Measurements from ENCODE around the gene SPATA31C2. TPM values are rescaled to one million over a fixed set of nuclear protein-coding genes. Genes with fewer than 3 reads are reported as not detected.
"Not testable (repeated sequence)": the region's sequence is repeated elsewhere in the genome, so short reads cannot be mapped to it uniquely, and the experiment has no call there.

SPATA31C2 gene
- total RNA-seq: not detected

- ATAC-seq; DNase-seq (ENCODE audit: low spot score); H3K27me3 Mint-ChIP-seq; H3K36me3 Mint-ChIP-seq; H3K4me3 Mint-ChIP-seq; H3K4me1 Mint-ChIP-seq (ENCODE audit: low read depth in 2 of 2); H3K27ac Mint-ChIP-seq; H3K9me3 Mint-ChIP-seq: not testable (repeated sequence)
These were observed at the start of gene SPATA31C2 for GRCh38 chr9:88138375-88138774. TSS of gene SPATA31C2 (minus strand) at chr9:88138475. CDS start at chr9:88138446, 29 bp downstream.

- Mint-ChIP-seq H3K4me3 (no peak overlapping the region), H3K27ac (no peak overlapping the region), H3K27me3 (peaks cover 40 to 60% of the 10 kb centered on the region in 2 donors), H3K36me3 (peaks cover 4% of the 10 kb centered on the region), H3K4me1 (ENCODE audit: low read depth in 2 of 2) (peaks cover 3 to 5% of the 10 kb centered on the region in 2 donors), H3K9me3 (no peaks in the 10 kb centered on the region)
- DNase-seq (ENCODE audit: low spot score): no peak
- ATAC-seq: no peak
These were observed 49.4 kb upstream of the SPATA31C2 start for GRCh38 chr9:88187631-88188030.

- Mint-ChIP-seq H3K27ac (no peak overlapping the region), H3K9me3 (no peaks in the 10 kb centered on the region), H3K4me1 (ENCODE audit: low read depth in 2 of 2) (peaks cover 3 to 5% of the 10 kb centered on the region in 2 donors), H3K27me3 (peaks cover 38 to 59% of the 10 kb centered on the region in 2 donors), H3K36me3 (peaks cover 4% of the 10 kb centered on the region), H3K4me3 (no peak overlapping the region)
- no peak for DNase-seq (ENCODE audit: low spot score)
- ATAC-seq: no peak
These were observed 48.3 kb upstream of the SPATA31C2 start for GRCh38 chr9:88186495-88187110.

GRCh38 chr9:88184976-88185375 lies 46.7 kb upstream of the SPATA31C2 start:
- ATAC-seq: no peak
- Mint-ChIP-seq H3K27me3 (peaks cover 29 to 51% of the 10 kb centered on the region in 2 donors), H3K4me3 (no peak overlapping the region), H3K4me1 (ENCODE audit: low read depth in 2 of 2) (peaks cover 12 to 13% of the 10 kb centered on the region in 2 donors), H3K36me3 (peaks cover 4% of the 10 kb centered on the region), H3K9me3 (no peaks in the 10 kb centered on the region), H3K27ac (no peak overlapping the region)
- DNase-seq (ENCODE audit: low spot score): no peak

GRCh38 chr9:88183798-88184495 lies 45.7 kb upstream of the SPATA31C2 start:
- H3K9me3 Mint-ChIP-seq: no peaks in the 10 kb centered on the region
- ATAC-seq (no peak), DNase-seq (ENCODE audit: low spot score) (no peak)
- H3K27ac Mint-ChIP-seq: no peak overlapping the region
- H3K27me3 Mint-ChIP-seq: peaks cover 22 to 40% of the 10 kb centered on the region in 2 donors
- peaks cover 14 to 16% of the 10 kb centered on the region in 2 donors for H3K4me1 Mint-ChIP-seq (ENCODE audit: low read depth in 2 of 2)
- H3K4me3 Mint-ChIP-seq: no peak overlapping the region
- peaks cover under 1% of the 10 kb centered on the region for H3K36me3 Mint-ChIP-seq

GRCh38 chr9:88182501-88182900 lies 44.2 kb upstream of the SPATA31C2 start:
- H3K36me3 Mint-ChIP-seq: no peaks in the 10 kb centered on the region
- no peak overlapping the region for H3K27ac Mint-ChIP-seq
- DNase-seq (ENCODE audit: low spot score) (no peak), ATAC-seq (no peak)
- no peaks in the 10 kb centered on the region for H3K9me3 Mint-ChIP-seq
- peaks cover 20 to 23% of the 10 kb centered on the region in 2 donors for H3K4me1 Mint-ChIP-seq (ENCODE audit: low read depth in 2 of 2)
- no peak overlapping the region for H3K4me3 Mint-ChIP-seq
- H3K27me3 Mint-ChIP-seq: peaks cover 21 to 38% of the 10 kb centered on the region in 2 donors

- no peaks in the 10 kb centered on the region for H3K36me3 Mint-ChIP-seq
- peaks cover 10 to 22% of the 10 kb centered on the region in 2 donors for H3K27me3 Mint-ChIP-seq
- DNase-seq (ENCODE audit: low spot score) (no peak), ATAC-seq (no peak)
- no peak overlapping the region for H3K27ac Mint-ChIP-seq
- H3K9me3 Mint-ChIP-seq: no peaks in the 10 kb centered on the region
- peaks cover 24 to 28% of the 10 kb centered on the region in 2 donors for H3K4me1 Mint-ChIP-seq (ENCODE audit: low read depth in 2 of 2)
- H3K4me3 Mint-ChIP-seq: peak overlapping the region; percentile 28
These were observed 41.9 kb upstream of the SPATA31C2 start for GRCh38 chr9:88180081-88180765.

- DNase-seq (ENCODE audit: low spot score): peak; percentile 64
- peaks cover 24 to 28% of the 10 kb centered on the region in 2 donors for H3K4me1 Mint-ChIP-seq (ENCODE audit: low read depth in 2 of 2)
- no peaks in the 10 kb centered on the region for H3K36me3 Mint-ChIP-seq
- H3K9me3 Mint-ChIP-seq: no peaks in the 10 kb centered on the region
- peaks cover 7 to 18% of the 10 kb centered on the region in 2 donors for H3K27me3 Mint-ChIP-seq
- peak overlapping the region; percentile 4 for H3K4me3 Mint-ChIP-seq
- H3K27ac Mint-ChIP-seq: peak overlapping the region; percentile 11 to 12
- ATAC-seq: peak; percentile 84
These were observed 40.8 kb upstream of the SPATA31C2 start for GRCh38 chr9:88179062-88179521.

- H3K36me3 Mint-ChIP-seq: no peaks in the 10 kb centered on the region
- peaks cover 24 to 28% of the 10 kb centered on the region in 2 donors for H3K4me1 Mint-ChIP-seq (ENCODE audit: low read depth in 2 of 2)
- peaks cover 7 to 13% of the 10 kb centered on the region in 2 donors for H3K27me3 Mint-ChIP-seq
- peak overlapping the region; percentile 11 to 12 for H3K27ac Mint-ChIP-seq
- H3K9me3 Mint-ChIP-seq: no peaks in the 10 kb centered on the region
- ATAC-seq (no peak), DNase-seq (ENCODE audit: low spot score) (no peak)
- H3K4me3 Mint-ChIP-seq: peak overlapping the region; percentile 4
These were observed 40.4 kb upstream of the SPATA31C2 start for GRCh38 chr9:88178641-88179040.

GRCh38 chr9:88177371-88177770 lies 39.1 kb upstream of the SPATA31C2 start:
- no peak for ATAC-seq
- Mint-ChIP-seq H3K27me3 (peaks cover 0 to under 1% of the 10 kb centered on the region in 2 donors), H3K9me3 (no peaks in the 10 kb centered on the region), H3K4me3 (no peak overlapping the region), H3K4me1 (ENCODE audit: low read depth in 2 of 2) (peaks cover 24 to 28% of the 10 kb centered on the region in 2 donors), H3K27ac (no peak overlapping the region), H3K36me3 (no peaks in the 10 kb centered on the region)
- DNase-seq (ENCODE audit: low spot score): no peak

- DNase-seq (ENCODE audit: low spot score): no peak
- Mint-ChIP-seq H3K9me3 (no peaks in the 10 kb centered on the region), H3K4me1 (ENCODE audit: low read depth in 2 of 2) (peaks cover 14 to 17% of the 10 kb centered on the region in 2 donors), H3K36me3 (no peaks in the 10 kb centered on the region), H3K4me3 (no peak overlapping the region), H3K27me3 (peaks cover 0 to under 1% of the 10 kb centered on the region in 2 donors), H3K27ac (no peak overlapping the region)
- no peak for ATAC-seq
These were observed 36.0 kb upstream of the SPATA31C2 start for GRCh38 chr9:88174324-88174723.

- H3K9me3 Mint-ChIP-seq: no peaks in the 10 kb centered on the region
- no peaks in the 10 kb centered on the region for H3K36me3 Mint-ChIP-seq
- no peak for DNase-seq (ENCODE audit: low spot score)
- no peak for ATAC-seq
- no peak overlapping the region for H3K27ac Mint-ChIP-seq
- H3K4me3 Mint-ChIP-seq: no peak overlapping the region
- H3K27me3 Mint-ChIP-seq: peaks cover 3 to 7% of the 10 kb centered on the region in 2 donors
- H3K4me1 Mint-ChIP-seq (ENCODE audit: low read depth in 2 of 2): peaks cover 6 to 8% of the 10 kb centered on the region in 2 donors
These were observed 35.2 kb upstream of the SPATA31C2 start for GRCh38 chr9:88173378-88173999.

GRCh38 chr9:88169700-88170099 lies 31.4 kb upstream of the SPATA31C2 start:
- Mint-ChIP-seq H3K27ac (no peak overlapping the region), H3K4me1 (ENCODE audit: low read depth in 2 of 2) (no peaks in the 10 kb centered on the region), H3K4me3 (no peak overlapping the region), H3K27me3 (peaks cover 10 to 20% of the 10 kb centered on the region in 2 donors), H3K36me3 (no peaks in the 10 kb centered on the region), H3K9me3 (no peaks in the 10 kb centered on the region)
- DNase-seq (ENCODE audit: low spot score) (no peak), ATAC-seq (no peak)

Data from natural killer cell treated with Interleukin-12 subunit alpha and Interleukin-12 subunit beta and Interleukin-15 and Interleukin-18, amount 100 ng/mL, for 72 hours (primary cell).